ENCODE results near the gene GAGE1. TPM values are rescaled to one million over a fixed set of nuclear protein-coding genes. Genes with fewer than 3 reads are reported as not detected.

The GAGE1 gene, protein sequence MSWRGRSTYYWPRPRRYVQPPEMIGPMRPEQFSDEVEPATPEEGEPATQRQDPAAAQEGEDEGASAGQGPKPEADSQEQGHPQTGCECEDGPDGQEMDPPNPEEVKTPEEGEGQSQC
- not detected in 2 replicates for total RNA-seq

DNA sequence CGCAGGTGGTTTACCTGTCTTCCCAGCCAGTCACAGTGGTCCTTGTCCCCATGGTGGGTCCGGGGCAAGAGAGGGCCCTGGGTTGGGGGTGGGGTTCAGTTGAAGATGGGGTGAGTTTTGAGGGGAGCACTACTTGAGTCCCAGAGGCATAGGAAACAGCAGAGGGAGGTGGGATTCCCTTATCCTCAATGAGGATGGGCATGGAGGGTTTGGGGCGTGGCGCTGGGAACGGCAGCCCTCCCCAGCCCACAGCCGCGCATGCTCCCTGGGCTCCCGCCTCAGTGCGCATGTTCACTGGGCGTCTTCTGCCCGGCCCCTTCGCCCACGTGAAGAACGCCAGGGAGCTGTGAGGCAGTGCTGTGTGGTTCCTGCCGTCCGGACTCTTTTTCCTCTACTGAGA is at the start of gene GAGE1:
GAGE1 (plus strand) TSS at position 301 of the 400 bp plus-strand sequence. CDS start 1,155 bp downstream, outside the sequence.

DNA sequence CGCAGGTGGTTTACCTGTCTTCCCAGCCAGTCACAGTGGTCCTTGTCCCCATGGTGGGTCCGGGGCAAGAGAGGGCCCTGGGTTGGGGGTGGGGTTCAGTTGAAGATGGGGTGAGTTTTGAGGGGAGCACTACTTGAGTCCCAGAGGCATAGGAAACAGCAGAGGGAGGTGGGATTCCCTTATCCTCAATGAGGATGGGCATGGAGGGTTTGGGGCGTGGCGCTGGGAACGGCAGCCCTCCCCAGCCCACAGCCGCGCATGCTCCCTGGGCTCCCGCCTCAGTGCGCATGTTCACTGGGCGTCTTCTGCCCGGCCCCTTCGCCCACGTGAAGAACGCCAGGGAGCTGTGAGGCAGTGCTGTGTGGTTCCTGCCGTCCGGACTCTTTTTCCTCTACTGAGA is 47.8 kb upstream of the GAGE1 start, which contains the start of gene GAGE12E:
GAGE12E (plus strand) TSS at position 301 of the 400 bp plus-strand sequence. CDS start 1,155 bp downstream, outside the sequence.

DNA sequence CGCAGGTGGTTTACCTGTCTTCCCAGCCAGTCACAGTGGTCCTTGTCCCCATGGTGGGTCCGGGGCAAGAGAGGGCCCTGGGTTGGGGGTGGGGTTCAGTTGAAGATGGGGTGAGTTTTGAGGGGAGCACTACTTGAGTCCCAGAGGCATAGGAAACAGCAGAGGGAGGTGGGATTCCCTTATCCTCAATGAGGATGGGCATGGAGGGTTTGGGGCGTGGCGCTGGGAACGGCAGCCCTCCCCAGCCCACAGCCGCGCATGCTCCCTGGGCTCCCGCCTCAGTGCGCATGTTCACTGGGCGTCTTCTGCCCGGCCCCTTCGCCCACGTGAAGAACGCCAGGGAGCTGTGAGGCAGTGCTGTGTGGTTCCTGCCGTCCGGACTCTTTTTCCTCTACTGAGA is 38.3 kb upstream of the GAGE1 start, which contains the start of gene GAGE12F:
GAGE12F (plus strand) TSS at position 301 of the 400 bp plus-strand sequence. CDS start 1,155 bp downstream, outside the sequence.

DNA sequence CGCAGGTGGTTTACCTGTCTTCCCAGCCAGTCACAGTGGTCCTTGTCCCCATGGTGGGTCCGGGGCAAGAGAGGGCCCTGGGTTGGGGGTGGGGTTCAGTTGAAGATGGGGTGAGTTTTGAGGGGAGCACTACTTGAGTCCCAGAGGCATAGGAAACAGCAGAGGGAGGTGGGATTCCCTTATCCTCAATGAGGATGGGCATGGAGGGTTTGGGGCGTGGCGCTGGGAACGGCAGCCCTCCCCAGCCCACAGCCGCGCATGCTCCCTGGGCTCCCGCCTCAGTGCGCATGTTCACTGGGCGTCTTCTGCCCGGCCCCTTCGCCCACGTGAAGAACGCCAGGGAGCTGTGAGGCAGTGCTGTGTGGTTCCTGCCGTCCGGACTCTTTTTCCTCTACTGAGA is 28.7 kb upstream of the GAGE1 start, which contains the start of gene GAGE12G:
GAGE12G (plus strand) TSS at position 301 of the 400 bp plus-strand sequence. CDS start 1,155 bp downstream, outside the sequence.

DNA sequence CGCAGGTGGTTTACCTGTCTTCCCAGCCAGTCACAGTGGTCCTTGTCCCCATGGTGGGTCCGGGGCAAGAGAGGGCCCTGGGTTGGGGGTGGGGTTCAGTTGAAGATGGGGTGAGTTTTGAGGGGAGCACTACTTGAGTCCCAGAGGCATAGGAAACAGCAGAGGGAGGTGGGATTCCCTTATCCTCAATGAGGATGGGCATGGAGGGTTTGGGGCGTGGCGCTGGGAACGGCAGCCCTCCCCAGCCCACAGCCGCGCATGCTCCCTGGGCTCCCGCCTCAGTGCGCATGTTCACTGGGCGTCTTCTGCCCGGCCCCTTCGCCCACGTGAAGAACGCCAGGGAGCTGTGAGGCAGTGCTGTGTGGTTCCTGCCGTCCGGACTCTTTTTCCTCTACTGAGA is 19.2 kb upstream of the GAGE1 start, which contains the start of gene GAGE12H:
GAGE12H (plus strand) TSS at position 301 of the 400 bp plus-strand sequence. CDS start 1,155 bp downstream, outside the sequence.

DNA sequence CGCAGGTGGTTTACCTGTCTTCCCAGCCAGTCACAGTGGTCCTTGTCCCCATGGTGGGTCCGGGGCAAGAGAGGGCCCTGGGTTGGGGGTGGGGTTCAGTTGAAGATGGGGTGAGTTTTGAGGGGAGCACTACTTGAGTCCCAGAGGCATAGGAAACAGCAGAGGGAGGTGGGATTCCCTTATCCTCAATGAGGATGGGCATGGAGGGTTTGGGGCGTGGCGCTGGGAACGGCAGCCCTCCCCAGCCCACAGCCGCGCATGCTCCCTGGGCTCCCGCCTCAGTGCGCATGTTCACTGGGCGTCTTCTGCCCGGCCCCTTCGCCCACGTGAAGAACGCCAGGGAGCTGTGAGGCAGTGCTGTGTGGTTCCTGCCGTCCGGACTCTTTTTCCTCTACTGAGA is 9.6 kb upstream of the GAGE1 start, which contains the start of gene GAGE2A:
GAGE2A (plus strand) TSS at position 301 of the 400 bp plus-strand sequence. CDS start 1,155 bp downstream, outside the sequence.

Other genes with a start within 250 kb of the GAGE1 start
- not detected in 2 replicates for gene GAGE12C, start 66.8 kb upstream of the GAGE1 start, total RNA-seq
- gene GAGE12D, start 57.3 kb upstream of the GAGE1 start, total RNA-seq = not detected in 2 replicates
- gene GAGE12E, start 47.7 kb upstream of the GAGE1 start, total RNA-seq = not detected in 2 replicates
- gene GAGE12F, start 38.2 kb upstream of the GAGE1 start, total RNA-seq = not detected in 2 replicates
- gene GAGE12G, start 28.6 kb upstream of the GAGE1 start, total RNA-seq = not detected in 2 replicates
- not detected in 2 replicates for gene GAGE12H, start 19.1 kb upstream of the GAGE1 start, total RNA-seq
- gene GAGE2A, start 9.5 kb upstream of the GAGE1 start, total RNA-seq = not detected in 2 replicates
- gene PAGE1, start 97.0 kb downstream of the GAGE1 start, total RNA-seq = not detected in 2 replicates
- gene PAGE4, start 230.3 kb downstream of the GAGE1 start, total RNA-seq = not detected in 2 replicates